Hypothalamus (tissue), 51 donors: ENCODE results near the gene ACOT7.

Experiments used
- DNase-seq, 51 donors: peaks; one replicate each; lab custom pipeline; 2025; lab: John Stamatoyannopoulos, UW

The ACOT7 gene

GRCh38 chr1:6348511-6349191 is 44.9 kb downstream of the ACOT7 start:
- DNase-seq, result peak in 1 of 51 donors; percentile 23

- peak in 5 of 51 donors; percentile 13 to 25 (median 22) for DNase-seq
Measured at GRCh38 chr1:6347641-6348487, 45.7 kb downstream of the ACOT7 start.

GRCh38 chr1:6345460-6345859 is 48.1 kb downstream of the ACOT7 start:
- no peak for DNase-seq

GRCh38 chr1:6345009-6345408 is 48.6 kb downstream of the ACOT7 start:
- no peak for DNase-seq

- DNase-seq, result peak in 26 of 51 donors; percentile 4 to 69 (median 30)
Measured at GRCh38 chr1:6343506-6344405, 49.8 kb downstream of the ACOT7 start.

- DNase-seq, result no peak
Measured at GRCh38 chr1:6342056-6342455, 51.5 kb downstream of the ACOT7 start.

GRCh38 chr1:6338695-6339094 is 54.9 kb downstream of the ACOT7 start:
- DNase-seq, result peak in 3 of 51 donors; percentile 17 to 44 (median 21)

GRCh38 chr1:6336776-6337622 is 56.6 kb downstream of the ACOT7 start:
- DNase-seq, result no peak

GRCh38 chr1:6334261-6334993 is 59.1 kb downstream of the ACOT7 start:
- DNase-seq, result no peak

- DNase-seq, result no peak
Measured at GRCh38 chr1:6332821-6333220, 60.7 kb downstream of the ACOT7 start.

- no peak for DNase-seq
Measured at GRCh38 chr1:6331543-6332273, 61.9 kb downstream of the ACOT7 start.

GRCh38 chr1:6330410-6330911 is 63.1 kb downstream of the ACOT7 start:
- DNase-seq, result peak in 27 of 51 donors; percentile 15 to 68 (median 42)

GRCh38 chr1:6329851-6330250 is 63.7 kb downstream of the ACOT7 start:
- DNase-seq, result peak in 1 of 51 donors; percentile 51

GRCh38 chr1:6329396-6329795 is 64.2 kb downstream of the ACOT7 start:
- peak in 7 of 51 donors; percentile 9 to 51 (median 27) for DNase-seq

GRCh38 chr1:6328696-6329095 is 64.9 kb downstream of the ACOT7 start:
- no peak for DNase-seq

- DNase-seq, result no peak
Measured at GRCh38 chr1:6328091-6328490, 65.5 kb downstream of the ACOT7 start.

- DNase-seq, result no peak
Measured at GRCh38 chr1:6325482-6325881, 68.1 kb downstream of the ACOT7 start.

GRCh38 chr1:6322161-6322560 is 71.4 kb downstream of the ACOT7 start:
- no peak for DNase-seq
